ENCODE measurements around the gene MRPL37. TPM values are rescaled to one million over a fixed set of nuclear protein-coding genes. Genes with fewer than 3 reads are reported as not detected.
"Not testable (repeated sequence)": the region's sequence is repeated elsewhere in the genome, so short reads cannot be mapped to it uniquely, and the experiment has no call there.

Gene MRPL37
- total RNA-seq, 1 donor: 28.5 TPM

DNA sequence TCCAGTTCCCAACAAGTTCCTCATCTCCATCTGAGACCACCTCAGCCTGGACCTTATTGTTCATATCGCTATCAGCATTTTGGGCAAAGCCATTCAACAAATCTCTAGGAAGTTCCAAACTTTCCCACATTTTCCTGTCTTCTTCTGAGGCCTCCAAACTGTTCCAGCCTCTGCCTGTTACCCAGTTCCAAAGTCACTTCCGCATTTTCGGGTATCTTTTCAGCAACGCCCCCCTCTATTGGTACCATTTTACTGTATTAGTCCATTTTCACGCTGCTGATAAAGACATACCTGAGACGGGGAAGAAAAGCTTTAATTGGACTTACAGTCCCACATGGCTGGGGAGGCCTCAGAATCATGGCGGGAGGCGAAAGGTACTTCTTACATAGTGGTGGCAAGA lies 33.6 kb upstream of the MRPL37 start:
- not testable (repeated sequence) for H3K9me3 ChIP-seq (ENCODE audit: low read depth, low read length); H3K4me3 ChIP-seq (ENCODE audit: low read length); H3K27me3 ChIP-seq (ENCODE audit: insufficient read depth, low read length); H3K4me1 ChIP-seq (ENCODE audit: insufficient read depth, low read length)

DNA sequence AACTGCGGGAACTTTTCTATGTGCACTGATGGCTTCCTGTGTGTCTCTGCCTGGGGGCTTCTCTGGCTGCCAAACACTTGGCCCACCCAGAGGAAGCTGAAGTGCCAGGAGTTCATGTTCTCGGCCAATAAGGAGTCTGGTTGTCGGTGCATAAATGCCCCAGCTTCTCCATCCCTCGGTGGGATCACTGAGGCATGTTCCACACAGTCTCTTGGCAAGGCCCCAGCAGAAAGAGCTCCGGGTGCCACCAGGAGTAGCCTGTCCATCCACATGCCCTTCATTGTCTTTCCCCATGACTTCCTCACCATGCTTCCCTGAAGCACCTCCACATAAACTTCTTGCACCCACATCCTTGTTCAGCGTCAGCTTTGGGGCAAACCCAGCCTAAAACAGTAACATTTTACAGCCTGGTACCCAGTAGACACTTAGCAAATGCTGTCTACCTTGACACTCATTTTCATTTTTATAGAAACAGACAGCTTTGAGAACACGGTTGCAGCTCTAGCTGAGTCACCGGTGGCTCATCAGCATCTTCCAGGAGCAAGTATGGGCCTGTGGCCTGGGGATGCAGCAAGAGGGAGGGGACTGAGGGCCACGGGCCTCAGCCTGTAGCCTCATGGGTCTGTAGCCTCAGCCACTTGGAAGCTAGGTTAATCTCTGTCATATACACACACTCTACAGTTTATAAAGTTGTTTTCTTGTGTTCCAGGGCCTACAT lies 32.4 kb upstream of the MRPL37 start:
- H3K4me1 ChIP-seq (ENCODE audit: insufficient read depth, low read length): no peaks in the 10 kb centered on the region
- H3K27me3 ChIP-seq (ENCODE audit: insufficient read depth, low read length): no peaks in the 10 kb centered on the region
- no peaks in the 10 kb centered on the region for H3K9me3 ChIP-seq (ENCODE audit: low read depth, low read length)
- H3K4me3 ChIP-seq (ENCODE audit: low read length): no peak overlapping the region

GRCh38 chr1:54168206-54168965 lies 31.6 kb upstream of the MRPL37 start:
- Histone ChIP-seq H3K4me3 (ENCODE audit: low read length) (no peak overlapping the region), H3K9me3 (ENCODE audit: low read depth, low read length) (no peaks in the 10 kb centered on the region), H3K4me1 (ENCODE audit: insufficient read depth, low read length) (no peaks in the 10 kb centered on the region), H3K27me3 (ENCODE audit: insufficient read depth, low read length) (no peaks in the 10 kb centered on the region)

- Histone ChIP-seq H3K27me3 (ENCODE audit: insufficient read depth, low read length) (no peaks in the 10 kb centered on the region), H3K9me3 (ENCODE audit: low read depth, low read length) (no peaks in the 10 kb centered on the region), H3K4me3 (ENCODE audit: low read length) (no peak overlapping the region), H3K4me1 (ENCODE audit: insufficient read depth, low read length) (no peaks in the 10 kb centered on the region)
These were observed 30.9 kb upstream of the MRPL37 start for GRCh38 chr1:54169068-54169467.

DNA sequence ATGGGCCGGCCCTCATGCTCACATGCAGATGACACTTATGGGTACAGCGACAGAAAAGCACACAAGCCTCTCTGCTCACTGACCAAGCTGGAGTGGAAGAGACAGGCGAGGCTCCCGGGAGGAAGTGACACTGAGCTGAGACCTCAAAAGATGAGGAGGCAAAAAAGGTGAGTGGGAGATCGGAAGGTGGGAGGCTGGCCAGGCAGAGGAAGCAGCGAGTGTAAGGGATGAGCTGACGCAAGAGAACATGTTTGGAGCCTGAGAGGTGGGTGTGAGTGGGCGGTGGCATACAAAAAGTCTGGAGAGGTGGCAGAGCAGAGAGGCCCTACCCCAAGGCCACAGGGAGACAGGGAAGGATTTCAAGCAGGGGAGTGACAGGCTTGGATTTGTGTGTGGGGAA lies 29.0 kb upstream of the MRPL37 start:
- no peaks in the 10 kb centered on the region for H3K27me3 ChIP-seq (ENCODE audit: insufficient read depth, low read length)

GRCh38 chr1:54171606-54172005 lies 28.4 kb upstream of the MRPL37 start:
- H3K4me3 ChIP-seq (ENCODE audit: low read length): no peak overlapping the region
- no peaks in the 10 kb centered on the region for H3K9me3 ChIP-seq (ENCODE audit: low read depth, low read length)
- H3K27me3 ChIP-seq (ENCODE audit: insufficient read depth, low read length): no peaks in the 10 kb centered on the region
- no peaks in the 10 kb centered on the region for H3K4me1 ChIP-seq (ENCODE audit: insufficient read depth, low read length)

More for the DNA sequence above, 29.0 kb upstream of the MRPL37 start:
- no peaks in the 10 kb centered on the region for H3K4me1 ChIP-seq (ENCODE audit: insufficient read depth, low read length)
- H3K9me3 ChIP-seq (ENCODE audit: low read depth, low read length): no peaks in the 10 kb centered on the region
- H3K4me3 ChIP-seq (ENCODE audit: low read length): no peak overlapping the region

DNA sequence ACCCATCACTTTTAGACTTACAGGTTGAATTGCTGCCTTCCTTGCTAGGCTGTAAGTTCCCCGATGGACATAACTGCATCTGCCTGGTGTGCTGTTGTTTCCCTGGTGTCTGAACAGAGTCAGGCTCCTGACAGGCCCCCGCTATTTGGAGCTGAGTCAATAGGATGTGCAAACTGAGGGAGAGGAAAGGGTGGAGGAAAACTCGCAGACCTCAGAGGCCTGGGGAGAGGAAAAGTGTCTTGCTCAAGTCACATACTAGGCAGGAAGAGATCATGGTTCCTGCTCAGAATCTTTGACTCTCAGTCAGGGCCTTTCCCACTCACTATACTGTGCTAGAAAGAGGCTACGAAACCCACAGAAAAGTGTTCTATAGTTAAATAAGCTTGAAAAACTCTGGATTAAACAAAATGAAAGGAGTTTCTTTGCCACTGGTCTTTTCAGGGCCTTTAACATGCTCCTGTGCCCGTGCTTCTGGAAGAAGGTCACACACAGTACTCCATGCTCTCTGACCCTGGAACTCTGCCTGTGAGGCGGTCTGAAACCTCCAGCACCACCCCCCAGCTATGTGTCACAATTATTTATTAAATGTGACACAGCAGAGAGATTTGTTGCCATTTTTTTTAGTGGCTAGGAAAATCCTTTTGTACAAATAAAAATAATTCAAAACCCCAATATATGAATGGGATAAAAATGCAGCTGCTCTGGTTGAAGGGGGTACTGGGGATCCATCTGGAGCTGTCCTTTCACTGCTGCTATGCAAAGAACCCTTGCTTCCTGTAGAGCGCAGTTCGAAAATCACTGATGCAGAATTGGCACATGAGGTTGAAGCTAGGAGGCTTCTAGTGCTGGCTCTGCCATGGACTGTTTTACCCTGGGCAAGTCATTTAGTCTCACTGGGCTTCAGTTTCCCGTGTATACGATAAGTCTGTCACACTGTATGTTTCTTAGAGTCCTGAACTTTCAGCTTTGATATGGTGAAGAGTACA lies 27.1 kb upstream of the MRPL37 start:
- no peaks in the 10 kb centered on the region for H3K4me1 ChIP-seq (ENCODE audit: insufficient read depth, low read length)
- no peaks in the 10 kb centered on the region for H3K27me3 ChIP-seq (ENCODE audit: insufficient read depth, low read length)
- H3K4me3 ChIP-seq (ENCODE audit: low read length): no peak overlapping the region
- H3K9me3 ChIP-seq (ENCODE audit: low read depth, low read length): no peaks in the 10 kb centered on the region

GRCh38 chr1:54173681-54174080 lies 26.3 kb upstream of the MRPL37 start:
- H3K4me1 ChIP-seq (ENCODE audit: insufficient read depth, low read length): no peaks in the 10 kb centered on the region
- H3K27me3 ChIP-seq (ENCODE audit: insufficient read depth, low read length): no peaks in the 10 kb centered on the region
- no peak overlapping the region for H3K4me3 ChIP-seq (ENCODE audit: low read length)
- H3K9me3 ChIP-seq (ENCODE audit: low read depth, low read length): no peaks in the 10 kb centered on the region

DNA sequence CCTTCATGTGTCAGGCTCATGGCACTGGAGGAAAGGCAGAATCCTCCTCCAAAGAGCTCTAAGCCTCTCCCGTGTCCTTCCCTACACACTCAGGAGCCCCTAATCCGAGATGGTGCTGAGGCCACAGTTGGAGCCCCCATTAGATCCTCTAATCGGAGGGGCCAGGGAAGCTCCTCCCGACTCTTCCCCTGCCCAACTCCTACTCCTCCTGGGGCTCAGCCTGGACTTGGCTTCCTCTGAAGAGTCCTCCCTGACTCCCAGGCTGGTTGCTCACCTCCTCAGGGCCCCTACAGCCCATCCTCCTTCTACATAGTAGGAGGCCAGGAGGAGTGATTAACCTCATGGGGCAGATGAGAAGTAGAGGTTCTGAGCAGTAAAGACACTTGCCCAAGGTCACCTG lies 25.9 kb upstream of the MRPL37 start:
- Histone ChIP-seq H3K4me3 (ENCODE audit: low read length) (no peak overlapping the region), H3K27me3 (ENCODE audit: insufficient read depth, low read length) (no peaks in the 10 kb centered on the region), H3K4me1 (ENCODE audit: insufficient read depth, low read length) (no peaks in the 10 kb centered on the region), H3K9me3 (ENCODE audit: low read depth, low read length) (no peaks in the 10 kb centered on the region)

DNA sequence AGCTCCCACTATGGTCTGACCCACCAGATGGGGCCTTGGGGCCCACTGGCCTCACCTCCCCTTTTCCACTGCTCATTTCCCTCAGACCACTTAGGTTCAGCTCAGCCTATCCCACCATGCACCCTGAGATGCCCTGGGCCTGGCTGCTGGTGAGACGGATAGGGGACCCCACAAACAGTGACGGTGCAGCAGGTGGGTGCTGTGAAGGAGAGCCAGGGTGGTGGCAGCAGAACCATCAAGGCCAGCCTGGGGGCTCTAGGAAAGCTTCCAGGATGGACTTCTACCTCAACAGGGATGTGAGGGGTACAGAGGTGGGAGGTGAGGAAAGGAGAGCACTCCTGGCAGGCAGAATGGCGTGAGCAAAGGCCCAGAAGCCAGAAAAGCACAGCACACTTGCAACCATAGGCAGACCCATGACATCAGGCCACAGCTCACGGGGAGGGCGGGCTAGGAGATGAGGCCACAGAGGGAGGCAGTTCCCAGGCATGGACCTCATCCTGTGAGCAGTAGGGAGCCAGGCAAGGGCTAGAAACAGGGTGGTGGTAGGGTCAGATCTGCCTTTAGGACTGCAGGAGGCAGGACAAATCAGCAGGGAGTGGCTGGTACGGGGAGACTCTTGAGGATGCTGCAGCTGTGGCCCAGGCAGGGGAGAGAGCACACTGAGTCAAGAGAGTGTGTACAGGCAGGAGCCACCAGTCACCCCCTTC lies 23.2 kb upstream of the MRPL37 start:
- Histone ChIP-seq H3K4me3 (ENCODE audit: low read length) (no peak overlapping the region), H3K27me3 (ENCODE audit: insufficient read depth, low read length) (no peaks in the 10 kb centered on the region), H3K4me1 (ENCODE audit: insufficient read depth, low read length) (no peaks in the 10 kb centered on the region)

GRCh38 chr1:54177726-54178125 lies 22.2 kb upstream of the MRPL37 start:
- no peaks in the 10 kb centered on the region for H3K27me3 ChIP-seq (ENCODE audit: insufficient read depth, low read length)
- no peak overlapping the region for H3K4me3 ChIP-seq (ENCODE audit: low read length)
- no peaks in the 10 kb centered on the region for H3K4me1 ChIP-seq (ENCODE audit: insufficient read depth, low read length)
- no peaks in the 10 kb centered on the region for H3K9me3 ChIP-seq (ENCODE audit: low read depth, low read length)

More for the DNA sequence above, 23.2 kb upstream of the MRPL37 start:
- no peaks in the 10 kb centered on the region for H3K9me3 ChIP-seq (ENCODE audit: low read depth, low read length)

- Histone ChIP-seq H3K4me1 (ENCODE audit: insufficient read depth, low read length) (no peaks in the 10 kb centered on the region), H3K4me3 (ENCODE audit: low read length) (no peak overlapping the region), H3K9me3 (ENCODE audit: low read depth, low read length) (no peaks in the 10 kb centered on the region), H3K27me3 (ENCODE audit: insufficient read depth, low read length) (no peaks in the 10 kb centered on the region)
These were observed 21.5 kb upstream of the MRPL37 start for GRCh38 chr1:54178296-54179070.

DNA sequence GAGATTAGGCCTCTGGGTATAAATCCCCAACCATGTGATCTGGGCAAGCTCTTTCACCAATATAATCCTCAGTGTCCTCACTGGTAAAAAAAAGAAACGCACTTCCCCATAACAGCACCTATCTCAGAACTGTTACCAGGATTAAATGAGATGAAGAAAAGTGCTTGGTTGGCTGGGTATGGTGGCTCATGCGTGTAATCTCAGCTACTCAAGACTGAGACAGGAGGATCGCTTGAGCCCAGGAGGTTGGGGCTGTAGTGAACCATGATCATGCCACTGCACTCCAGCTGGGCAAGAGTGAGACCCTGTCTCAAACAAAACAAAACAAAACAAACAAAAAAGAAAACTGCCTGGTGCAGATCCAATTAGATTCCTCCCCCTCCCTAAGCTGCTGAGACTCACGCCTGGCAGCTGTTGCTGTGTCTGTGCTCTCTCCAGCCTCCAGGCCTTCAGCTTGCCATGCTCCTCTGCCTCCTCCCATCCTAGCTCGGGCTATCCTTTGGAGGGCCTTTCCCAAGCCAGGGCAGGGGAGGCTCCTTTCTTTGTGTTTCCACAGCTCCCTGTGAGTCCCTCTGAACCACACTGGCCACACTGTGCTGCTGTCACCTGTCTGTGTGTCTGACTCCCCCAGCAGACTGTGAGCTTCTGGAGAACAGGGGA lies 19.1 kb upstream of the MRPL37 start:
- H3K27me3 ChIP-seq (ENCODE audit: insufficient read depth, low read length): no peaks in the 10 kb centered on the region
- H3K4me1 ChIP-seq (ENCODE audit: insufficient read depth, low read length): no peaks in the 10 kb centered on the region
- no peaks in the 10 kb centered on the region for H3K9me3 ChIP-seq (ENCODE audit: low read depth, low read length)

More for the DNA sequence above, 19.1 kb upstream of the MRPL37 start:
- H3K4me3 ChIP-seq (ENCODE audit: low read length): no peak overlapping the region
